Common myeloid progenitor, CD34-positive (primary cell): ENCODE data around the gene TBX20. TPM values are rescaled to one million over a fixed set of nuclear protein-coding genes. Genes with fewer than 3 reads are reported as not detected.
A peak's percentile ranks its signal among the peaks of the same experiment; 100 is the strongest.

ENCODE experiments used
- CTCF ChIA-PET: fragments of 350-600 bp; sonication (Branson Sonifier 250); formaldehyde crosslinking; loops from one replicate; lab custom pipeline; 2021; ENCODE audit warnings: antibody characterized with exemption; lab: Charles Lee
- POLR2A ChIA-PET: fragments of 350-600 bp; sonication (Branson Sonifier 250); formaldehyde crosslinking; loops from one replicate; lab custom pipeline; 2021; ENCODE audit warnings: antibody characterized with exemption; lab: Charles Lee
- DNase-seq, 3 donors: peaks; one replicate each; pipeline versions ENCODE4 v3.0.0 to v3.0.0-alpha.2; 2013
- H3K27ac ChIP-seq, 2 experiments: 1 replicate in 1 of 2; 2 replicates in 1 of 2; pipeline ENCODE4 v1.7.0; 2013; ENCODE audit warnings: inconsistent platforms in 2 of 2, low read length in 2 of 2, mild to moderate bottlenecking in 2 of 2, low read depth in 1 of 2, moderate library complexity in 1 of 2; ENCODE audit not compliant: severe bottlenecking in 2 of 2, insufficient read depth in 1 of 2, poor library complexity in 1 of 2
- H3K27me3 ChIP-seq, 5 experiments: replicated peaks in 2 of 5; 1 replicate in 3 of 5; 2 replicates in 2 of 5; pipeline versions ENCODE4 v1.6.1 to v1.7.0; 2013; ENCODE audit warnings: low read length in 4 of 5, mild to moderate bottlenecking in 2 of 5, moderate library complexity in 2 of 5, inconsistent platforms in 1 of 5; ENCODE audit not compliant: insufficient read depth in 5 of 5, control insufficient read depth in 4 of 5
- H3K36me3 ChIP-seq, 4 experiments: 1 replicate in 2 of 4; 2 replicates in 2 of 4; pipeline versions ENCODE4 v1.6.1 to v1.7.0; 2013; ENCODE audit warnings: low read length in 3 of 4, control low read depth in 1 of 4, mild to moderate bottlenecking in 1 of 4; ENCODE audit not compliant: control insufficient read depth in 4 of 4, insufficient read depth in 4 of 4
- H3K4me1 ChIP-seq, 4 experiments: 1 replicate in 3 of 4; 2 replicates in 1 of 4; pipeline versions ENCODE4 v1.6.1 to v1.7.1; 2013; ENCODE audit warnings: low read length in 3 of 4, mild to moderate bottlenecking in 3 of 4, control low read depth in 1 of 4, inconsistent platforms in 1 of 4, moderate library complexity in 1 of 4; ENCODE audit not compliant: control insufficient read depth in 4 of 4, insufficient read depth in 4 of 4; ENCODE audit errors: control extremely low read depth in 1 of 4
- H3K4me3 ChIP-seq, 7 experiments: 1 replicate in 4 of 7; 2 replicates in 3 of 7; pipeline versions ENCODE4 v1.5.1 to v1.7.0; 2013; ENCODE audit warnings: mild to moderate bottlenecking in 7 of 7, low read length in 6 of 7, moderate library complexity in 6 of 7, inconsistent platforms in 2 of 7, low read depth in 2 of 7, control low read depth in 1 of 7; ENCODE audit not compliant: insufficient read depth in 4 of 7, control insufficient read depth in 1 of 7; ENCODE audit errors: extremely low read depth in 1 of 7
- H3K9me3 ChIP-seq, 5 experiments: 1 replicate in 4 of 5; 2 replicates in 1 of 5; pipeline versions ENCODE4 v1.6.1 to v1.7.1; 2013; ENCODE audit warnings: low read length in 4 of 5, mild to moderate bottlenecking in 2 of 5, inconsistent platforms in 1 of 5, low read depth in 1 of 5, moderate library complexity in 1 of 5; ENCODE audit not compliant: control insufficient read depth in 4 of 5, insufficient read depth in 2 of 5; ENCODE audit errors: control extremely low read depth in 1 of 5
- WGBS: methylation state at CpG from one replicate; pipeline ENCODE4 v1.1.5; 2013; ENCODE audit not compliant: insufficient coverage; 5-methylcytosine and 5-hydroxymethylcytosine counted together
- polyA plus RNA-seq: library from polyadenylated mRNA; unstranded; fragments of 120-200 nt; gene quantifications from one replicate; pipeline ENCODE4 v1.2.1, GENCODE V29; 2013

TBX20 gene
- polyA plus RNA-seq: not detected

GRCh38 chr7:35253710-35254495 lies at the start of gene TBX20:
Gene TBX20 (minus strand): TSS chr7:35254100. CDS start chr7:35253620, 480 bp downstream.
- under 1% methylated on average over 70 of the region's 76 CpGs for WGBS
- peak within 1 kb of the TSS in 6 of 7 experiments; percentile 16 to 66 (median 50) for H3K4me3 ChIP-seq

GRCh38 chr7:35289376-35289775 lies 35.5 kb upstream of the TBX20 start:
- no peaks in the 10 kb centered on the region for H3K4me1 ChIP-seq
- no peak overlapping the region for H3K4me3 ChIP-seq
- peaks cover 0 to 8% (median 0%) of the 10 kb centered on the region in 5 experiments for H3K9me3 ChIP-seq
- no peaks in the 10 kb centered on the region for H3K36me3 ChIP-seq
- ChIA-PET CTCF (no interaction called here), POLR2A (no interaction called here)
- DNase-seq: no peak
- H3K27me3 ChIP-seq: peaks cover 0 to 2% (median 0%) of the 10 kb centered on the region in 5 experiments
- WGBS: 96% methylated on average over 6 of the region's 6 CpGs
- no peak overlapping the region for H3K27ac ChIP-seq

More at GRCh38 chr7:35253710-35254495, at the start of gene TBX20:
- peak in 2 of 3 donors; percentile 60 to 67 for DNase-seq
- Histone ChIP-seq H3K9me3 (peaks cover 0 to 8% (median 0%) of the 10 kb centered on the region in 5 experiments), H3K36me3 (no peaks in the 10 kb centered on the region), H3K27me3 (peaks cover 38 to 100% (median 88%) of the 10 kb centered on the region in 5 experiments), H3K27ac (no peak within 1 kb of the TSS), H3K4me1 (peaks cover 0 to 26% (median 18%) of the 10 kb centered on the region in 4 experiments)
- POLR2A ChIA-PET: no interaction called here
- CTCF ChIA-PET: no interaction called here

- ChIA-PET CTCF (no interaction called here), POLR2A (no interaction called here)
- H3K27ac ChIP-seq: no peak overlapping the region
- H3K36me3 ChIP-seq: no peaks in the 10 kb centered on the region
- 83% methylated on average over 3 of the region's 3 CpGs for WGBS
- H3K4me3 ChIP-seq: no peak overlapping the region
- H3K9me3 ChIP-seq: peaks cover 0 to 2% (median 0%) of the 10 kb centered on the region in 5 experiments
- peaks cover 0 to 10% (median 1%) of the 10 kb centered on the region in 5 experiments for H3K27me3 ChIP-seq
- DNase-seq: no peak
- H3K4me1 ChIP-seq: no peaks in the 10 kb centered on the region
Observed at GRCh38 chr7:35286986-35287385, 33.1 kb upstream of the TBX20 start.

- Histone ChIP-seq H3K4me1 (no peaks in the 10 kb centered on the region), H3K27me3 (peaks cover 0 to 11% (median 1%) of the 10 kb centered on the region in 5 experiments), H3K27ac (no peak overlapping the region), H3K9me3 (peaks cover 0 to 2% (median 0%) of the 10 kb centered on the region in 5 experiments), H3K36me3 (no peaks in the 10 kb centered on the region), H3K4me3 (no peak overlapping the region)
- no peak for DNase-seq
- ChIA-PET POLR2A (no interaction called here), CTCF (no interaction called here)
Observed at GRCh38 chr7:35286422-35286821, 32.5 kb upstream of the TBX20 start.

GRCh38 chr7:35285799-35286198 lies 31.9 kb upstream of the TBX20 start:
- no CpG with 5 or more reads among the region's 1 CpG for WGBS
- H3K36me3 ChIP-seq: no peaks in the 10 kb centered on the region
- H3K9me3 ChIP-seq: peaks cover 0 to 2% (median 0%) of the 10 kb centered on the region in 5 experiments
- CTCF ChIA-PET: no interaction called here
- POLR2A ChIA-PET: no interaction called here
- no peak for DNase-seq
- no peaks in the 10 kb centered on the region for H3K4me1 ChIP-seq
- H3K4me3 ChIP-seq: no peak overlapping the region
- H3K27me3 ChIP-seq: peaks cover 0 to 16% (median 3%) of the 10 kb centered on the region in 5 experiments
- no peak overlapping the region for H3K27ac ChIP-seq

- CTCF ChIA-PET: no interaction called here
- Histone ChIP-seq H3K36me3 (no peaks in the 10 kb centered on the region), H3K4me1 (no peaks in the 10 kb centered on the region), H3K27ac (no peak overlapping the region), H3K4me3 (no peak overlapping the region), H3K27me3 (peaks cover 0 to 46% (median 3%) of the 10 kb centered on the region in 5 experiments), H3K9me3 (no peaks in the 10 kb centered on the region)
- no peak for DNase-seq
- 76% methylated on average over 3 of the region's 4 CpGs for WGBS
- POLR2A ChIA-PET: no interaction called here
Observed at GRCh38 chr7:35280902-35281301, 27.0 kb upstream of the TBX20 start.

GRCh38 chr7:35277359-35277758 lies 23.5 kb upstream of the TBX20 start:
- peaks cover 0 to 57% (median 4%) of the 10 kb centered on the region in 5 experiments for H3K27me3 ChIP-seq
- POLR2A ChIA-PET: no interaction called here
- H3K4me3 ChIP-seq: no peak overlapping the region
- H3K36me3 ChIP-seq: no peaks in the 10 kb centered on the region
- CTCF ChIA-PET: no interaction called here
- WGBS: no CpG with 5 or more reads among the region's 1 CpG
- H3K9me3 ChIP-seq: no peaks in the 10 kb centered on the region
- no peak overlapping the region for H3K27ac ChIP-seq
- DNase-seq: no peak
- no peaks in the 10 kb centered on the region for H3K4me1 ChIP-seq
